Calu3 (cell line): ENCODE results near the gene ADORA2B. TPM values are rescaled to one million over a fixed set of nuclear protein-coding genes. Genes with fewer than 3 reads are reported as not detected.

Experiments
- BruUV-seq: library from RNA; stranded (reverse); fragments of 400-500 nt; replicated peaks from 2 replicates; lab custom pipeline; 2021; lab: Mats Ljungman, UMichigan
- CTCF ChIA-PET: fragments of 300-600 bp; sonication (Branson Sonifier 250); formaldehyde crosslinking; loops from one replicate; lab custom pipeline; 2022; ENCODE audit warnings: antibody characterized with exemption; lab: Charles Lee
- DNase-seq: peaks from one replicate; pipeline ENCODE4 v3.0.0; 2022
- H3K27ac Mint-ChIP-seq: one replicate; pipeline ENCODE4 v1.8.0; 2022; ENCODE audit warnings: mixed read lengths; ENCODE audit not compliant: unreplicated experiment
- H3K27me3 Mint-ChIP-seq: one replicate; pipeline ENCODE4 v1.8.0; 2022; ENCODE audit warnings: mixed read lengths; ENCODE audit not compliant: unreplicated experiment
- H3K36me3 Mint-ChIP-seq: one replicate; pipeline ENCODE4 v1.8.0; 2022; ENCODE audit warnings: mild to moderate bottlenecking, moderate library complexity, mixed read lengths; ENCODE audit not compliant: insufficient read depth, unreplicated experiment
- H3K4me1 Mint-ChIP-seq: one replicate; pipeline ENCODE4 v1.8.0; 2022; ENCODE audit warnings: mild to moderate bottlenecking, low read depth, mixed read lengths; ENCODE audit not compliant: unreplicated experiment
- H3K4me3 Mint-ChIP-seq: one replicate; pipeline ENCODE4 v1.8.0; 2022; ENCODE audit warnings: mild to moderate bottlenecking, low read depth, moderate library complexity, mixed read lengths; ENCODE audit not compliant: unreplicated experiment
- H3K9me3 Mint-ChIP-seq: one replicate; pipeline ENCODE4 v1.8.0; 2022; ENCODE audit warnings: low read depth, mixed read lengths; ENCODE audit not compliant: unreplicated experiment
- CTCF ChIP-seq: fragments of 200-600 bp; IDR thresholded peaks from one replicate; pipeline ENCODE4 v1.8.0; 2022; ENCODE audit warnings: antibody characterized with exemption; ENCODE audit not compliant: unreplicated experiment
- intact Hi-C: fragments of 100-400 bp; cut with micrococcal nuclease; formaldehyde crosslinking; loops from one replicate; pipeline ENCODE4 v1.10.0; 2022; ENCODE audit not compliant: unreplicated experiment
- total RNA-seq: library from RNA; stranded (reverse); gene quantifications from 2 replicates; pipeline ENCODE4 v1.2.3, GENCODE V29; 2022

ADORA2B gene
- total RNA-seq, 1 experiment from 2014 or later, result 12.6 TPM

DNA sequence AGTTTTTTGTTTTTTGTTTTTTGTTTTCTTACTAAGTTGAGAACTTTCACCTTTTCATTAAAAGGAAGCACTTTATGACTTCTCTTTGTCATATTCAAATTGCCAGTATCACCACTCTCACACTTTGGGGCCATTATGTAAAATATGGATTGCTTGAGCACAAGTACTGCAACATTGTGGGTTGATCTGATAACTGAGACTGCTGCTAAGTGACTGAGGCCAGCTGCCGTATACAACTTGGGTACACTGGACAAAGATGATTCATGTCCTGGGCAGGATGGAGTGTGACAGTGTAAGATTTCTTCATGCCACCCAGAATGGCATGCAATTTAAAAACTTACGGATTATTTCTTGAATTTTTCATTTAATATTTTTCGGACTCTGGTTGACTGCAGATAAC lies 62.5 kb downstream of the ADORA2B start:
- TF ChIP-seq CTCF, result no peak
- no TSS peak for BruUV-seq
- H3K4me1 Mint-ChIP-seq, result peaks cover 21% of the 10 kb centered on the region
- H3K27me3 Mint-ChIP-seq, result no peaks in the 10 kb centered on the region
- no peak overlapping the region for H3K27ac Mint-ChIP-seq
- H3K36me3 Mint-ChIP-seq, result peaks cover 50% of the 10 kb centered on the region
- H3K9me3 Mint-ChIP-seq, result no peaks in the 10 kb centered on the region
- CTCF ChIA-PET, result no interaction called here
- intact Hi-C loops, result no loop called here
- no peak for DNase-seq
- no peak overlapping the region for H3K4me3 Mint-ChIP-seq

- H3K36me3 Mint-ChIP-seq, result peaks cover 38% of the 10 kb centered on the region
- no peak overlapping the region for H3K4me3 Mint-ChIP-seq
- no peaks in the 10 kb centered on the region for H3K27me3 Mint-ChIP-seq
- TF ChIP-seq CTCF, result peak; percentile 24
- no peak overlapping the region for H3K27ac Mint-ChIP-seq
- BruUV-seq, result no TSS peak
- DNase-seq, result no peak
- CTCF ChIA-PET, result no interaction called here
- H3K9me3 Mint-ChIP-seq, result no peaks in the 10 kb centered on the region
- intact Hi-C loops, result no loop called here
- H3K4me1 Mint-ChIP-seq, result peaks cover 8% of the 10 kb centered on the region
Observed at GRCh38 chr17:16013943-16014407, 69.0 kb downstream of the ADORA2B start.

DNA sequence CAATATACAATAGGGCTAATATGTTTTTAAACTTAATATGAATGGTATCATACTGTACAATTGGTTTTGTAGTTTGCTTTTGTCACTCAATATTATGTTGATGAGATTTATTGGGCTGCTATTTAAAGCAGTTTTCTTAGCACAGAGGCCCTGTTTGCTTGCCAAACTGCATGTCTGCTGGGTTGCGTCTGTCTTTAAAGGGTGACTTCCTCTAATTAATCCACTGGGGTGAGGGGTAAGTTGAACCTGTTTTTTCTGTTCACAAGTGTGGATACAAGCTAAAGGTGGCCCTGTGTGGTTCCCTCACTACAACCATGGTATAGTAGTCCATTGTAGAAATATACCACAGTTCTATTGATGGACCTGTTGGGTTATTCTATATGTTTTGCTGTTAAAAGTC lies 74.4 kb downstream of the ADORA2B start:
- CTCF ChIA-PET, result no interaction called here
- TSS peak; percentile 20 for BruUV-seq

DNA sequence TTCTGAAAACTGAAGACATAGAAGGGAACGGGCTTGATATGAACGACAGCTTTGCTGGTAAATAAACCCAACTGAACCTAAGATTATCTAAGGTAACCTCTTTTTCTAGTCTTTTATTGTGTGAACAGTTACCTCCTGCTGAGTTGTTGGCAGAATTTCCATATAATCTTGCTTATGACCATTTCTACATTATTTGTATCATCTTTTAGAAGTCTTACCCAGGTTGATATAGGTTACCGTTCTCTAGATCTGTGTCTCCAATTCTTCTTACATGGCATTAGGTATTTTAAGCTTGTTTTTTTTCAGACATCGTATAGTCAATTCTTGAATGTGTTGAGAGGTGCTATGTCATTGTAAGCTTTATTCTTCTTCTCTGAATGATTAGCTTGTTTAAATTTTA lies 79.0 kb downstream of the ADORA2B start:
- no peak for TF ChIP-seq CTCF
- Mint-ChIP-seq H3K9me3 (no peaks in the 10 kb centered on the region), H3K36me3 (peaks cover 33% of the 10 kb centered on the region), H3K27me3 (no peaks in the 10 kb centered on the region), H3K27ac (no peak overlapping the region), H3K4me3 (no peak overlapping the region), H3K4me1 (no peaks in the 10 kb centered on the region)
- intact Hi-C loops, result no loop called here
- BruUV-seq, result no TSS peak
- no peak for DNase-seq
- CTCF ChIA-PET, result no interaction called here

More for the DNA sequence above, 74.4 kb downstream of the ADORA2B start:
- intact Hi-C loops, result no loop called here
- no peak overlapping the region for H3K4me3 Mint-ChIP-seq
- H3K36me3 Mint-ChIP-seq, result peaks cover 28% of the 10 kb centered on the region
- no peak for DNase-seq
- TF ChIP-seq CTCF, result no peak
- no peaks in the 10 kb centered on the region for H3K4me1 Mint-ChIP-seq
- H3K27ac Mint-ChIP-seq, result no peak overlapping the region
- no peaks in the 10 kb centered on the region for H3K9me3 Mint-ChIP-seq
- no peaks in the 10 kb centered on the region for H3K27me3 Mint-ChIP-seq
